ENCODE measurements around the gene PROS1. TPM values are rescaled to one million over a fixed set of nuclear protein-coding genes. Genes with fewer than 3 reads are reported as not detected.
"Not testable (repeated sequence)": the region's sequence is repeated elsewhere in the genome, so short reads cannot be mapped to it uniquely, and the experiment has no call there.

PROS1 gene
- total RNA-seq, 2 experiments from 2014 or later: 0.21 TPM; not detected in 1

DNA sequence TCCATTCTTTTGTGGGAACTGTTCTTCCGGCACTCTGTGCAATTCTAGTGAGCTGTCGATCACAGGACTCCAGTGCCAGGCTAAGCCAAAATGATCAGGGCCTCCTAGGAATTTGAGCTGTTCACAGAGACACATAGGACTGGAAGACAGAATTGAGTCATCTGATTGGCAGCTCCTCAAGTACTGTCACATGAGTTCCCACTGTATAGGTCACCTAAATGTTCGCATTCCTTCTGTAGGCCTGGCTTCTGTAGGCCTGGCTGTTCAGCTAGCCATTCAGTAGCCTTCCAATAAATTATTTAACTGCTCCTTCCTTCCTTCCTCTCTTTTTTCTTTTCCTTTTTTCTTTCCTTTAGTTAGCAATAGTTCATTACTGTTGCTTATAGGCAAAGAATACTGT lies 4.3 kb downstream of the PROS1 start:
- POLR2A ChIA-PET: no interaction called here
- DNase-seq: no peak
- ATAC-seq: no peak
- CTCF ChIA-PET: no interaction called here
- Mint-ChIP-seq H3K9me3 (ENCODE audit: insufficient read depth) (no peaks in the 10 kb centered on the region), H3K4me3 (no peak overlapping the region), H3K36me3 (ENCODE audit: low read depth) (no peaks in the 10 kb centered on the region), H3K27me3 (ENCODE audit: low read depth) (peaks cover 9% of the 10 kb centered on the region), H3K4me1 (ENCODE audit: low read depth) (peaks cover 10% of the 10 kb centered on the region), H3K27ac (no peak overlapping the region)

DNA sequence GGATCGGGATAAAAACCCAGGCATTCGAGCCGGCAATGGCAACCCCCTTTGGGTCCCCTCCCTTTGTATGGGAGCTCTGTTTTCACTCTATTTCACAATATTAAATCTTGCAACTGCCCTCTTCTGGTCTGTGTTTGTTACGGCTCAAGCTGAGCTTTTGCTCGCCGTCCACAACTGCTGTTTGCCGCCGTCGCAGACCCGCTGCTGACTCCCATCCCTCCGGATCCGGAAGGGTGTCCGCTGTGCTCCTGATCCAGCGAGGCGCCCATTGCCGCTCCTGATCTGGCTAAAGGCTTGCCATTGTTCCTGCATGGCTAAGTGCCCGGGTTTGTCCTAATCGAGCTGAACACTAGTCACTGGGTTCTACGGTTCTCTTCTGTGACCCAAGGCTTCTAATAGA lies 8.6 kb downstream of the PROS1 start:
- CTCF ChIA-PET; H3K27ac Mint-ChIP-seq; DNase-seq; H3K36me3 Mint-ChIP-seq (ENCODE audit: low read depth); H3K4me1 Mint-ChIP-seq (ENCODE audit: low read depth); H3K9me3 Mint-ChIP-seq (ENCODE audit: insufficient read depth); ATAC-seq; H3K27me3 Mint-ChIP-seq (ENCODE audit: low read depth); H3K4me3 Mint-ChIP-seq; POLR2A ChIA-PET: not testable (repeated sequence)

DNA sequence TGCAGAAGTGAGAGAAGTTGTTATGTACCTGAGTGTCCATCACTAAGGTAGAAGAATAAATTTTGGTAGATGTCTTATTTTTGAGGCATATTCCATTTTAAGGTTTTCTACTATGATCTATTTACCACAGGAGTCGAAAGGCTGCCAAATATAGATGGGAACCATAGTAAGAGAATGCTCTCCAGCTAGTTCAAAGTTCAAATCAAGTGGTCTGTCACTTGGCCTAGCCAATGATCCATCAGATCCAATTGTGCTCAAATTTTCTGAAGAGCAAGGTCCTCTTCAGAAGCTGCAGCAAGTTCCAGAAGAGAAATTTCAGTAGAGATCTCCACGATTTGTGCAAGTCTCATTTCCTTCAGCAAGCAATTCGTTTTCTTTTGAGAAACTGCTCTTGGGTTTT lies 10.9 kb downstream of the PROS1 start:
- Mint-ChIP-seq H3K36me3 (ENCODE audit: low read depth) (no peaks in the 10 kb centered on the region), H3K4me3 (no peak overlapping the region), H3K27ac (no peak overlapping the region), H3K4me1 (ENCODE audit: low read depth) (no peaks in the 10 kb centered on the region), H3K27me3 (ENCODE audit: low read depth) (peaks cover 2% of the 10 kb centered on the region), H3K9me3 (ENCODE audit: insufficient read depth) (no peaks in the 10 kb centered on the region)
- POLR2A ChIA-PET: no interaction called here
- ATAC-seq: no peak
- DNase-seq: no peak
- CTCF ChIA-PET: no interaction called here

DNA sequence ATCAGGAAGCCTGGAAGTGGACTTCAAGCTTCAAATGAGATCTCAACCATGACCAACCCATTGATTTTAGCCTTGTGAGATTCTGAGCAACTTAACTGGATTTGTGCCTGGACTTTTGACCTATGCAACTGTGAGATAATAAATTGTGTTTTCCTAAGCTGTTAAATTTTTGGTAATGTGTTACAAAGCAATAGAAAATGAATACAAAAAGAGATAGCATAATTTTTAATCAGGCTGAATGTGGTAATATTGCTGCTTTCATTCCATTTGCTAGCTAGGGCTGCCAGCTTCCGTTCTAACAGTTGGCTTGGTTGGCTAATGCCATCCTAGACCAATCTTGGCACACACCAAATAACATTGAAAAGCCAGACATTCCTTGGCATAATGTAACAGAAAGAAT lies 12.2 kb downstream of the PROS1 start:
- peaks cover 2% of the 10 kb centered on the region for H3K27me3 Mint-ChIP-seq (ENCODE audit: low read depth)
- ChIA-PET CTCF (no interaction called here), POLR2A (no interaction called here)
- no peak overlapping the region for H3K4me3 Mint-ChIP-seq
- no peaks in the 10 kb centered on the region for H3K9me3 Mint-ChIP-seq (ENCODE audit: insufficient read depth)
- no peak overlapping the region for H3K27ac Mint-ChIP-seq
- H3K4me1 Mint-ChIP-seq (ENCODE audit: low read depth): no peaks in the 10 kb centered on the region
- no peak for DNase-seq
- no peak for ATAC-seq
- no peaks in the 10 kb centered on the region for H3K36me3 Mint-ChIP-seq (ENCODE audit: low read depth)

DNA sequence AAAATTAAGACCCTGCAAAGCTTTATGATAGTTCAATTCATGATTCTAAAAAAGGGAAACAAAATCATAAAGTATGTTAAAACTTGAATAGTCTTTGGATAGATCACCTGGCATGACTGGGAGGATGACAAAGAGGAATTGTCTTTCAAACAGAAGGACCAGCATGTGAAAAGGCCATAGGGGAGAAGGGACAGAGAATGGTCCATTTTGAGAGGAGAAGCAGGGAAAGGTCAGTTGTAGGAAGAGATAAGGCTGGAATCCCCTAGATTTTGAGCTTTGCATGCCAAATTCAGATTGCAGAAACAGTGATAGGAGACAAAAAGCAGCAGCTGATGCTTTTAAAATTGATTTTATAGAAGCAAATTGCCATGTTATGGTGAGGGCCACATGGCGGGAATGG lies 12.7 kb downstream of the PROS1 start:
- Mint-ChIP-seq H3K36me3 (ENCODE audit: low read depth) (no peaks in the 10 kb centered on the region), H3K4me3 (no peak overlapping the region), H3K4me1 (ENCODE audit: low read depth) (no peaks in the 10 kb centered on the region), H3K27me3 (ENCODE audit: low read depth) (peaks cover 2% of the 10 kb centered on the region), H3K9me3 (ENCODE audit: insufficient read depth) (no peaks in the 10 kb centered on the region), H3K27ac (no peak overlapping the region)
- DNase-seq (no peak), ATAC-seq (no peak)
- CTCF ChIA-PET: no interaction called here
- POLR2A ChIA-PET: no interaction called here

DNA sequence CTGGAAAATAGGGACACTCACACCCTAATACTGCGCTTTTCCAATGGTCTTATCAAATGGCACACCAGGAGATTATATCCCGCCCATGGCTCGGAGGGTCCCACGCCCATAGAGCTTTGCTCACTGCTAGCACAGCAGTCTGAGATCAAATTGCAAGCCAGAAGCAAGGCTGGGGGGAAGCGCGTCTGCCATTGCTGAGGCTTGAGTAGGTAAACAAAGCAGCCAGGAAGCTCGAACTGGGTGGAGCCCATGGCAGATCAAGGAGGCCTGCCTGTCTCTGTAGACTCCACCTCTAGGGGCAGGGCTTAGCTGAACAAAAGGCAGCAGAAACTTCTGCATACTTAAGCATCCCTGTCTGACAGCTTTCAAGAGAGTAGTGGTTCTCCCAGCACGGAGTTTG lies 23.7 kb downstream of the PROS1 start:
- CTCF ChIA-PET; H3K4me3 Mint-ChIP-seq; H3K9me3 Mint-ChIP-seq (ENCODE audit: insufficient read depth); DNase-seq; H3K27me3 Mint-ChIP-seq (ENCODE audit: low read depth); H3K4me1 Mint-ChIP-seq (ENCODE audit: low read depth); POLR2A ChIA-PET; ATAC-seq; H3K27ac Mint-ChIP-seq; H3K36me3 Mint-ChIP-seq (ENCODE audit: low read depth): not testable (repeated sequence)

DNA sequence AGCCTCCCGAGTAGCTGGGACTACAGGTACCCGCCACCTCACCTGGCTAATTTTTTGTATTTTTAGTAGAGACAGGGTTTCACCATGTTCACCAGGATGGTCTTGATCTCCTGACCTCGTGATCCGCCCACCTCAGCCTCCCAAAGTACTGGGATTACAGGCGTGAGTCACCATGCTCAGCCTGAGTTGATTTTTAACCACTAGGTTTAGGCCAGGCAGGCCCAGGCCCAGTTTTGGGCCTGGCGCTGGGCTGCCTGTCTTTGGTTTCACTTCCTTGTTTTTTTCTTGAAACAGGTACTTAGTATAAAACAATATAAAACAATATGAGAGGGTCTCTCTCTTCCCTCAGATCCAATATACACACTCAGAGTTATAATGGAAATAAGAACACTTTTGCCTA lies 36.2 kb downstream of the PROS1 start:
- CTCF ChIA-PET; H3K9me3 Mint-ChIP-seq (ENCODE audit: insufficient read depth); H3K27me3 Mint-ChIP-seq (ENCODE audit: low read depth); H3K27ac Mint-ChIP-seq; POLR2A ChIA-PET; ATAC-seq; H3K4me3 Mint-ChIP-seq; H3K4me1 Mint-ChIP-seq (ENCODE audit: low read depth); H3K36me3 Mint-ChIP-seq (ENCODE audit: low read depth); DNase-seq: not testable (repeated sequence)

DNA sequence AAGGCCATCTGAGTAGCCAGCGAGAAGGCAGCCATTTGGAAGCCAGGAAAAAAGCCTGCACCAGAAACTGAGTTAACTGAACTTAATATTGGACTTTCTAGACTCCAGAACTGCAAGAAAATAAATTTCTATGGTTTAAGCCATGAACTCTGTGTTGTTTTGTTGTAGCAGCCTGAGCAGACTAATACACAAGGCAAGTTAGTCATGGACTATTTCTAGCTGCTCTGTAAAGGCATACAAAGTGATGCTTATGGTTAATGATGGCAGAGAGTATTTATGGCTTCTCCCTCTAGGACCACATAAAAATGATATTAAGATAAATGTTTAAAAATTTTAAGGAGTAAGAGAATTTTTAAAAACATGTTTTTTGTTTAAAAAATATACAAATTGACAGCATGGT lies 37.1 kb downstream of the PROS1 start:
- ATAC-seq: no peak
- Mint-ChIP-seq H3K4me3 (no peak overlapping the region), H3K36me3 (ENCODE audit: low read depth) (no peaks in the 10 kb centered on the region), H3K27me3 (ENCODE audit: low read depth) (no peaks in the 10 kb centered on the region), H3K9me3 (ENCODE audit: insufficient read depth) (no peaks in the 10 kb centered on the region), H3K27ac (no peak overlapping the region), H3K4me1 (ENCODE audit: low read depth) (no peaks in the 10 kb centered on the region)
- POLR2A ChIA-PET: no interaction called here
- CTCF ChIA-PET: no interaction called here
- DNase-seq: no peak

DNA sequence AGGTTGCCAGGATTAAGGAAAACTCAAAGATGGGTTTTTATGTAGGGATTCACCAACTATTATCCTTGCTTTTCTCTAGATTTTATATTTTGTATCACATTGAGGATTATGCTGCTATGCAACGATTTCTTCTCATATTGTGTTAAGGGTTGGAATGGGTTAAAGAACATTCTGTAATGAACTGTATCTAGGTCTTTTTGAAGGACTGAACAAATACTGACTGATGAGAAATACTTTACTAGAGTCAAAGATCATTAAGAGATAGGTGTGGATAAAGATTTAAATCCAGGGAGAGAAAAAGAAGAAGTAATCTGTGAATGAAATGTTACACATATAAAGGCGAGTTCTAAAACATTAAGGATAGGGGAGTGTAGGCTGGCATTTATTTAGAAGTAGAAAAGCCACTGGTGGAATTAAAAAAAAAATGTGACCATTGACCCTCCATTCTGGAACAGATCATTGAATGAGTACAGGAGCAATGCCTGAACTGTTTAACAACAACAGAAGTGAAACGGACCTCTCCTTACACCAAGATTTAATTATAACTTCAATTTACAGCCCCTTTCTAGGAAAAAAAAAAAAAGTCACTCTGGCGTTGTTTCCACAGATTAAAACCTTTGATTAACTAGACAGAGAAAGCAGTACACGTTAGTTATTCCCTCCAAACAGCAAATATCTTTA lies 39.2 kb downstream of the PROS1 start:
- CTCF ChIA-PET: no interaction called here
- H3K36me3 Mint-ChIP-seq (ENCODE audit: low read depth): no peaks in the 10 kb centered on the region
- H3K27ac Mint-ChIP-seq: no peak overlapping the region
- H3K27me3 Mint-ChIP-seq (ENCODE audit: low read depth): no peaks in the 10 kb centered on the region
- no peak overlapping the region for H3K4me3 Mint-ChIP-seq
- H3K4me1 Mint-ChIP-seq (ENCODE audit: low read depth): no peaks in the 10 kb centered on the region
- no peaks in the 10 kb centered on the region for H3K9me3 Mint-ChIP-seq (ENCODE audit: insufficient read depth)
- ATAC-seq (no peak), DNase-seq (no peak)
- POLR2A ChIA-PET: interaction anchor here (0.8 kb wide), 1 partner anchor 185 kb away, joined by 3 read pairs; no protein-coding TSS in a partner anchor

DNA sequence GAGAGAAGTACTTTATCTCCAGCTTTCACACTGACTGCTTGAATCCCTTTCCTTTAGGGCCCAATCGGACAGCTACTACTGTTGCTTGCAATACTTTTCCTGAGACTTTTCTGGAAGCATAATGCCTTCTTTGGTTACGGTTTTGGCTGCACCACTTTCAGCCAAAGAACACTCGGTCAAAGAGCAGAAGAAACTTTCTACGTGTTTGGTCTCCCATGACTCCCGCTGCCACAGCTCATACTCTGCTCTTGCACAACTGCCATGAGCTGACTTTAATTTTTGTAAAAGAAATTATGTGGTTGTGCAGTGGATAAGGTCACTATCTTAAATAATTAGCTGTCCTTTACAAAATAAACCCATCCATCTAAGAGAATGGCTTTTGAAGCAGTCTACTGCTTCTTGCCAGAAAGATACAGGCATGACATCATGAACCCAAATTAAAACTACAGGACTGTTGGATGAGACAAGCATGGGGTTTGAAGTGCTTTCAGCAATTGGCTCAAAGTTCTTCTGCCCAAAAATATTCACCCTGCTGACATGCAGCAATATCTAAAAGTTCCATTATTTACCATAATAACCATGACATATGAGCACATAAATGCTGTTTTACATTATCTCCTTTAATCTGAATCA lies 42.0 kb downstream of the PROS1 start:
- ChIA-PET CTCF (no interaction called here), POLR2A (no interaction called here)
- Mint-ChIP-seq H3K4me3 (no peak overlapping the region), H3K27ac (no peak overlapping the region), H3K4me1 (ENCODE audit: low read depth) (no peaks in the 10 kb centered on the region), H3K27me3 (ENCODE audit: low read depth) (no peaks in the 10 kb centered on the region), H3K9me3 (ENCODE audit: insufficient read depth) (no peaks in the 10 kb centered on the region), H3K36me3 (ENCODE audit: low read depth) (no peaks in the 10 kb centered on the region)
- DNase-seq (no peak), ATAC-seq (no peak)

DNA sequence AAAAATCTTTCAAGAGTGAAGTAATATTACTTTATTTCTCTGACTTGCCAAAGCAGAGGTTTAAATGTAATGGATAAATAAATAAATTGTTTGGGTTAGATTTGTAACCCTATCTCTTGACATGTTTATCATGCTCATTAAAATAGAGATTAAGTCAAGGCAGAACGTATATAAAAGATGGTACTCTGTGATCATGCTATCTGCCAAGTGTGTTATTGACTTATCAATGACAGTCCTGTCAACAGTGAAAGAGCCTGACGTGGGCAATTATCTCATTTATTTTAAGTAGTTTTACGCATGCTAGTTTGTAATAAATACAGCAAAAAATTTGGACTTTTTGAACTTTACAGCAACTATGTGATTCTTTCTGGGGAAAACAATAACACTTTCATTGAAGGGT lies 43.7 kb downstream of the PROS1 start:
- Mint-ChIP-seq H3K4me3 (no peak overlapping the region), H3K27me3 (ENCODE audit: low read depth) (no peaks in the 10 kb centered on the region), H3K9me3 (ENCODE audit: insufficient read depth) (no peaks in the 10 kb centered on the region), H3K36me3 (ENCODE audit: low read depth) (no peaks in the 10 kb centered on the region), H3K4me1 (ENCODE audit: low read depth) (no peaks in the 10 kb centered on the region), H3K27ac (no peak overlapping the region)
- ATAC-seq (no peak), DNase-seq (no peak)
- ChIA-PET POLR2A (no interaction called here), CTCF (no interaction called here)

DNA sequence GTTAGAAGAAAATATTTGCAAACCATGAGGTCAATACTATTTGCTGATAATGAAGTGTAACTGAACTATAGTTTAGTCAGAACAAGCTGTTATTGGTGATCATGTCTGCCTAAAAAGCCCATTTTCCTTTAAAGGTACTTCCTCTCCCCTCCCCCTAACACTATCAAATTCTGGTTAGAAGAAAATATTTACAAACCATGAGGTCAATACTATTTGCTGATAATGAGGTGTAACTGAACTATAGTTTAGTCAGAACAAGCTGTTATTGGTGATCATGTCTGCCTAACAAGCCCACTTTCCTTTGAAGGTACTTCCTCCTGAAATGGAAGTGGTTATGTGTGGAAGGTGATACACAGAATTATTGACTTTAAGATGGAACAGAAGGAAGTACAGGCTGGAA lies 46.9 kb downstream of the PROS1 start:
- ChIA-PET POLR2A (no interaction called here), CTCF (no interaction called here)
- no peaks in the 10 kb centered on the region for H3K27me3 Mint-ChIP-seq (ENCODE audit: low read depth)
- no peaks in the 10 kb centered on the region for H3K36me3 Mint-ChIP-seq (ENCODE audit: low read depth)
- DNase-seq: no peak
- H3K9me3 Mint-ChIP-seq (ENCODE audit: insufficient read depth): no peaks in the 10 kb centered on the region
- no peak overlapping the region for H3K4me3 Mint-ChIP-seq
- no peak overlapping the region for H3K27ac Mint-ChIP-seq
- ATAC-seq: no peak
- no peaks in the 10 kb centered on the region for H3K4me1 Mint-ChIP-seq (ENCODE audit: low read depth)

DNA sequence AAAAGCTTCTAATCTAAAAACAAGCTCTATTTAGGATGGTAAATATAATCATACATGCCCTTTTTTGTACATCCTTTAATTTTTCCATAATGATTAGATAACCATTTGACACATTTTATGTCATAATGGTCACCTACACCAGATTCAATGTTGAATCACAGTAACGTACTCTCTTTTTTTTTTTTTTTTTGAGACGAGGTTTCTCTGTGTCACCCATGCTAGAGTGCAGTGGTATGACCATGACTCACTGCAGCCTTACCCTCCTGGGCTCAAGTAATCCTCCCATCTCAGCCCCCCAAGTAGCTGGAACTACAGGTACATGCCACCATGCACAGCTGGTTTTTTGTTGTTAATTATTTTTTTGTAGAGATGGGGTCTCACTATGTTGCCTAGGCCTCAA lies 49.2 kb downstream of the PROS1 start:
- no peaks in the 10 kb centered on the region for H3K27me3 Mint-ChIP-seq (ENCODE audit: low read depth)
- DNase-seq: no peak
- CTCF ChIA-PET: no interaction called here
- H3K27ac Mint-ChIP-seq: no peak overlapping the region
- POLR2A ChIA-PET: no interaction called here
- ATAC-seq: no peak
- H3K36me3 Mint-ChIP-seq (ENCODE audit: low read depth): no peaks in the 10 kb centered on the region
- no peaks in the 10 kb centered on the region for H3K9me3 Mint-ChIP-seq (ENCODE audit: insufficient read depth)
- no peaks in the 10 kb centered on the region for H3K4me1 Mint-ChIP-seq (ENCODE audit: low read depth)
- no peak overlapping the region for H3K4me3 Mint-ChIP-seq

All from activated CD8-positive, alpha-beta T cell treated with anti-CD3 and anti-CD28 coated beads, Interleukin-2, amount 10 ng/mL, durations not matched to agents 7 days and 5 days (primary cell).